HFF-Myc (cell line): ENCODE measurements around the gene FBXL17.

Experiments used
- DNase-seq: peaks from one replicate; pipeline ENCODE4 v3.0.0-alpha.2; 2011; ENCODE audit warnings: low read depth; ENCODE audit errors: extremely low read depth
- H3K4me3 ChIP-seq: replicated peaks from 2 replicates; pipeline ENCODE4 v1.5.1; 2011; ENCODE audit warnings: low read depth, mild to moderate bottlenecking, control low read depth, low read length
- TF ChIP-seq, protein P1 (sequence below): IDR thresholded peaks from 2 replicates; pipeline ENCODE4 v1.5.1; 2012; ENCODE audit warnings: mild to moderate bottlenecking, low read depth, low read length, control low read depth; ENCODE audit errors: missing control alignments

Gene FBXL17

DNA sequence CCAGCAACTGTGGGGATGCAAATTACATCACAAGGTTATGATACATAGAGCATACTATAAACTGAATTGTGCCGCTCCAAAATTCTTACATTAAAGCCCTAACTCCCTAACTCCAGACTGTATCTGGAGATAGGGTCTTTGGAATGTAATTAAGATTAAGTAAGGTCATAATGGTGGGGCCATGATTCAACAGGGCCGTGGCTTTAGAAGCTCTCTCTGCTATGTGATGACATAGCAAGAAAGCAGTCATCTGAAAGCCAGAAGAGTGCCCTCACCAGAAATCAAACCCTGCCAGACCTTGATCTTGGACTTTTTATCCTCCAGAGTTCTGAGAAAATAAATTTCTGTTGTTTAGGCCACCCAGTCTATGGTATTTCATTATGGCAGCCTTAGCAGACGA is 123.9 kb downstream of the FBXL17 start:
- no peak overlapping the region for H3K4me3 ChIP-seq
- TF ChIP-seq, protein P1, sequence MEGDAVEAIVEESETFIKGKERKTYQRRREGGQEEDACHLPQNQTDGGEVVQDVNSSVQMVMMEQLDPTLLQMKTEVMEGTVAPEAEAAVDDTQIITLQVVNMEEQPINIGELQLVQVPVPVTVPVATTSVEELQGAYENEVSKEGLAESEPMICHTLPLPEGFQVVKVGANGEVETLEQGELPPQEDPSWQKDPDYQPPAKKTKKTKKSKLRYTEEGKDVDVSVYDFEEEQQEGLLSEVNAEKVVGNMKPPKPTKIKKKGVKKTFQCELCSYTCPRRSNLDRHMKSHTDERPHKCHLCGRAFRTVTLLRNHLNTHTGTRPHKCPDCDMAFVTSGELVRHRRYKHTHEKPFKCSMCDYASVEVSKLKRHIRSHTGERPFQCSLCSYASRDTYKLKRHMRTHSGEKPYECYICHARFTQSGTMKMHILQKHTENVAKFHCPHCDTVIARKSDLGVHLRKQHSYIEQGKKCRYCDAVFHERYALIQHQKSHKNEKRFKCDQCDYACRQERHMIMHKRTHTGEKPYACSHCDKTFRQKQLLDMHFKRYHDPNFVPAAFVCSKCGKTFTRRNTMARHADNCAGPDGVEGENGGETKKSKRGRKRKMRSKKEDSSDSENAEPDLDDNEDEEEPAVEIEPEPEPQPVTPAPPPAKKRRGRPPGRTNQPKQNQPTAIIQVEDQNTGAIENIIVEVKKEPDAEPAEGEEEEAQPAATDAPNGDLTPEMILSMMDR = no peak
- DNase-seq = no peak

GRCh38 chr5:108255468-108255867 is 126.4 kb downstream of the FBXL17 start:
- H3K4me3 ChIP-seq = no peak overlapping the region
- TF ChIP-seq, protein P1 = no peak
- DNase-seq = no peak

- TF ChIP-seq, protein P1 = no peak
- no peak overlapping the region for H3K4me3 ChIP-seq
- DNase-seq = no peak
These were observed 130.5 kb downstream of the FBXL17 start for GRCh38 chr5:108251350-108251749.

- DNase-seq = no peak
- no peak overlapping the region for H3K4me3 ChIP-seq
- TF ChIP-seq, protein P1 = no peak
These were observed 132.0 kb downstream of the FBXL17 start for GRCh38 chr5:108249785-108250426.

DNA sequence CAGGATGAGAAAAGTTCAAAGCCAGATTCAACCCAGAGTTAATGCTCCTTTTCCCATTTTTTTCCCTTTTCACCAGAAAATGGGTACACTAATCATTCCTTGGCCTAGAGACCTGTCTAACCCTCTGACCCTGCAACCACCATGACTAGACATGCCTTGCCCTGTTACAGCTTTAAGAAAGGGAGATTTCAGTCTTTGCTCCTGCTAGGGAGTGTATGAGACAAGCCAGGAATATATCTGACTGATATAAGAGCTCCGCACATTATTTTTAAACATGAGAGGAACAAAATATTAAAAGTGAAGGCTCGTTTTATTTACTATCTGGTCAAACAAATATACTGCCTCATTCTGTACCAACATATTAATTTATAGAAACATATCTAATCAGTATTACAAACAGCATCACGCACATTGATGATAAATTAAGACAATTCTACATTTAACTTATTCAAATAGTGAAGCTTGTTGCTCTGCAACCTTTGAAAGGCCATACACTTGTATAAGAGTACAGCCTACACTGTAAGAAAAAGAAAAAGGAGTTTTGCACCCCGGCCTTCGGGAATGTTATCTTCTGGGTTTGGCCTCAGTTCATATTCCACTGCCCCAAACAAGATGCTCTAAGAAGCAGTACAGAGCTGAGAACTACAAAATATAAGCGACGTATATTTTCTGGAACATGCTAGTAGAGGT is 132.7 kb downstream of the FBXL17 start:
- DNase-seq = no peak
- H3K4me3 ChIP-seq = no peak overlapping the region
- TF ChIP-seq, protein P1 = no peak

DNA sequence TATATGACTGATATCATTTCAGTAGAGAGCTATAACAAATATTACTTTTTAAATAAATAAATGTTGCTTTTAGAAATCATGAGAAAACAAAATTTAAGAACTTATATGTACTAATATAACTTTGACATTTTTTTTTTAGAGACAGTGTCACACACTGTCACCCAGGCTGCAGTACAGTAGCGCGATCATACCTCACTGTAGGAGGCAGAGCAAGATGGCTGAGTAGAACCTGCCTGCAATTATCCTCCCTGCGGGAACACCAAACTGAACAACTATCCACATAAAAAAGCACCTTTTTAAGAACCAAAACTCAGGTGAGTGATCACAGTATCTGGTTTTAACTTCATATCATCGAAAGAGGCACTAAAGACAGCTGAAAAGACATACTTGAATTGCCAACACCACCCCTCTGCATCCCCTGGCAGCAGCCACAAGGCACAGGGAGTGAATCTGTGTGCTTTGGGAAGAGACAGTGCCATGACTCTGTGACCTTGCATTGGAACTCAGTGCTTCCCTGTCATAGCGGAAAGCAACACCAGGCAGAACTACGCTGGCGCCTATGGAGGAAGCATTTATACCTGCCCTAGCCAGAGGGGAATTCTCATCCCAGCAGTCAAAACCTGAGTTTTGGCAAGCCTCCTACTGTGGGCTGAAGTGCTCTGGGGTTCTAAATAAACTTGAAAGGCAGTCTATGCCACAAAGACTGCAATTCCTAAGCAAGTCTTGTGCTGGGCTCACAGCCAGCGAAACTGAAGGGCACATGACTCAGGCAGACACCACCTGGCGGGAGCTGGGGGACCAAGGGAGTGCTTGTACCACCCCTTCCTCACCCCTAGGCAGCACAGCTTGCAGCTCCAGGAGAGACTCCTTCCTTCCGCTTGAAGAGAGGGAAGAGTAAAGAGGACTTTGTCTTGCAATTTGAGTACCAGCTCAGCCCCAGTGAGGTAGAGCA is 142.7 kb downstream of the FBXL17 start:
- DNase-seq = no peak
- H3K4me3 ChIP-seq = no peak overlapping the region
- TF ChIP-seq, protein P1 = no peak
